GM23248 (cell line): ENCODE results near the gene ZFP62. TPM values are rescaled to one million over a fixed set of nuclear protein-coding genes. Genes with fewer than 3 reads are reported as not detected.
A peak's percentile ranks its signal among the peaks of the same experiment; 100 is the strongest.

ENCODE experiments used
- DNase-seq: peaks from one replicate; pipeline ENCODE4 v3.0.0-alpha.2; 2015
- H2AFZ ChIP-seq: fragments of 200-600 bp; sonication (generic); 2 replicates; pipeline ENCODE4 v1.6.1; 2016; ENCODE audit warnings: antibody characterized with exemption
- H3F3A ChIP-seq: fragments of 200-600 bp; sonication (generic); 2 replicates; pipeline ENCODE4 v1.6.1; 2016; ENCODE audit warnings: mild to moderate bottlenecking, antibody characterized with exemption, mixed run types; ENCODE audit not compliant: insufficient read depth
- H3K27ac ChIP-seq: fragments of 200-600 bp; sonication (generic); 2 replicates; pipeline ENCODE4 v1.5.1; 2016; ENCODE audit warnings: mild to moderate bottlenecking
- H3K27me3 ChIP-seq: fragments of 200-600 bp; sonication (generic); replicated peaks from 2 replicates; pipeline ENCODE4 v1.6.1; 2016; ENCODE audit warnings: mild to moderate bottlenecking; ENCODE audit not compliant: insufficient read depth
- H3K36me3 ChIP-seq: fragments of 200-600 bp; sonication (generic); 2 replicates; pipeline ENCODE4 v1.6.1; 2016; ENCODE audit warnings: low read depth, mild to moderate bottlenecking
- H3K4me1 ChIP-seq: fragments of 200-600 bp; sonication (generic); 2 replicates; pipeline ENCODE4 v1.6.1; 2016; ENCODE audit warnings: mild to moderate bottlenecking; ENCODE audit not compliant: insufficient read depth
- H3K4me2 ChIP-seq: fragments of 200-600 bp; sonication (generic); one replicate; pipeline ENCODE4 v1.6.1; 2016; ENCODE audit warnings: mild to moderate bottlenecking; ENCODE audit not compliant: unreplicated experiment
- H3K4me3 ChIP-seq: fragments of 200-600 bp; sonication (generic); 2 replicates; pipeline ENCODE4 v1.5.1; 2016; ENCODE audit warnings: mild to moderate bottlenecking
- H3K79me2 ChIP-seq: fragments of 200-600 bp; sonication (generic); 2 replicates; pipeline ENCODE4 v1.6.1; 2016; ENCODE audit warnings: mild to moderate bottlenecking; ENCODE audit not compliant: insufficient read depth
- H3K9ac ChIP-seq: fragments of 200-600 bp; sonication (generic); 2 replicates; pipeline ENCODE4 v1.6.1; 2016; ENCODE audit warnings: mild to moderate bottlenecking
- H3K9me2 ChIP-seq: fragments of 200-600 bp; sonication (generic); 2 replicates; pipeline ENCODE4 v1.6.1; 2016; ENCODE audit warnings: mixed run types, mild to moderate bottlenecking, moderate library complexity; ENCODE audit not compliant: insufficient read depth
- H3K9me3 ChIP-seq: fragments of 200-600 bp; sonication (generic); one replicate; pipeline ENCODE4 v1.6.1; 2017; ENCODE audit warnings: low read depth
- H4K20me1 ChIP-seq: fragments of 200-600 bp; sonication (generic); 2 replicates; pipeline ENCODE4 v1.6.0; 2016; ENCODE audit not compliant: insufficient read depth
- EZH2 ChIP-seq: fragments of 200-600 bp; sonication (generic); IDR thresholded peaks from 2 replicates; pipeline ENCODE4 v1.6.1; 2018; ENCODE audit warnings: antibody characterized with exemption, mild to moderate bottlenecking; ENCODE audit not compliant: insufficient read depth, poor library complexity, severe bottlenecking
- EZH2phosphoT487 ChIP-seq: fragments of 200-600 bp; sonication (generic); IDR thresholded peaks from 2 replicates; pipeline ENCODE4 v1.6.1; 2018; ENCODE audit warnings: antibody characterized with exemption, moderate library complexity, mild to moderate bottlenecking, low read depth; ENCODE audit not compliant: insufficient read depth
- WGBS, 2 experiments: methylation state at CpG; one replicate each; pipeline ENCODE4 v1.1.6; 2015 to 2017; ENCODE audit warnings: low lambda C conversion rate in 2 of 2, low coverage in 1 of 2; ENCODE audit errors: missing lambda C conversion rate in 2 of 2; 5-methylcytosine and 5-hydroxymethylcytosine counted together
- in situ Hi-C: fragments of 300-500 bp; cut with MboI; formaldehyde crosslinking; loops from 2 replicates; pipeline ENCODE4 v1.15.0; 2020
- polyA plus RNA-seq: library from polyadenylated mRNA; unstranded; fragments of >200 nt; fragmentation: Nextera tagmentation; extraction: Ambion mirVana; gene quantifications from 2 replicates; pipeline ENCODE4 v1.2.1, GENCODE V29; 2016
- total RNA-seq: library from RNA; depleted of rRNA; stranded (reverse); fragments of >200 nt; shearing (Covaris generic); gene quantifications from 2 replicates; pipeline ENCODE4 v1.2.3, GENCODE V29; 2014

ZFP62 gene
- total and polyA plus RNA-seq, 2 experiments from 2014 or later, result 13.0 to 13.6 TPM

GRCh38 chr5:180825768-180826525 lies 35.1 kb downstream of the ZFP62 start:
- no peak overlapping the region for H3K27ac ChIP-seq

GRCh38 chr5:180824630-180825476 lies 36.2 kb downstream of the ZFP62 start:
- 21 to 29% methylated on average over 10 of the region's 10 CpGs for WGBS, 2 experiments

More at GRCh38 chr5:180825768-180826525, 35.1 kb downstream of the ZFP62 start:
- H3K27me3 ChIP-seq, result no peaks in the 10 kb centered on the region
- H3K79me2 ChIP-seq, result peaks cover 13% of the 10 kb centered on the region
- peak; percentile 76 for DNase-seq
- H3K4me1 ChIP-seq, result peaks cover 9% of the 10 kb centered on the region; the same call in 1 of the 2 replicates
- no peaks in the 10 kb centered on the region for H3K36me3 ChIP-seq
- 55 to 69% methylated on average over 3 of the region's 3 CpGs for WGBS, 2 experiments
- H3K4me2 ChIP-seq, result no peak overlapping the region
- peaks cover 16% of the 10 kb centered on the region for H3F3A ChIP-seq
- no peaks in the 10 kb centered on the region for H3K9me2 ChIP-seq
- no peaks in the 10 kb centered on the region for H4K20me1 ChIP-seq
- no peaks in the 10 kb centered on the region for H3K9me3 ChIP-seq
- no peak overlapping the region for H3K4me3 ChIP-seq
- no peak overlapping the region for H3K9ac ChIP-seq
- H2AFZ ChIP-seq, result no peak overlapping the region
- in situ Hi-C loops, result no loop called here
- TF ChIP-seq EZH2phosphoT487, result no peak

GRCh38 chr5:180823940-180824629 lies 37.0 kb downstream of the ZFP62 start:
- H3K4me3 ChIP-seq, result no peak overlapping the region
- DNase-seq, result no peak
- H3K4me1 ChIP-seq, result peaks cover 9% of the 10 kb centered on the region; the same call in 1 of the 2 replicates
- H3K4me2 ChIP-seq, result no peak overlapping the region
- no peaks in the 10 kb centered on the region for H3K79me2 ChIP-seq
- TF ChIP-seq EZH2 (no peak), EZH2phosphoT487 (no peak)
- 47 to 54% methylated on average over 6 of the region's 6 CpGs for WGBS, 2 experiments
- H3K9ac ChIP-seq, result no peak overlapping the region
- H3F3A ChIP-seq, result peaks cover 16% of the 10 kb centered on the region
- no peaks in the 10 kb centered on the region for H3K27me3 ChIP-seq
- 0 out of 2 replicates have a peak overlapping the region, but pooled peaks have one; percentile 15 for H2AFZ ChIP-seq
- H4K20me1 ChIP-seq, result no peaks in the 10 kb centered on the region
- in situ Hi-C loops, result no loop called here
- H3K9me3 ChIP-seq, result no peaks in the 10 kb centered on the region
- H3K36me3 ChIP-seq, result no peaks in the 10 kb centered on the region
- no peak overlapping the region for H3K27ac ChIP-seq
- no peaks in the 10 kb centered on the region for H3K9me2 ChIP-seq

More at GRCh38 chr5:180824630-180825476, 36.2 kb downstream of the ZFP62 start:
- Histone ChIP-seq H3K4me1 (peaks cover 9% of the 10 kb centered on the region; the same call in 1 of the 2 replicates), H2AFZ (0 out of 2 replicates have a peak overlapping the region, but pooled peaks have one; percentile 15), H3K4me2 (no peak overlapping the region), H3K27ac (no peak overlapping the region), H3K9ac (no peak overlapping the region), H3K79me2 (0 out of 2 replicates have a peak, but pooled peaks cover 2% of the 10 kb centered on the region), H3K9me3 (no peaks in the 10 kb centered on the region), H3K36me3 (no peaks in the 10 kb centered on the region), H3K4me3 (no peak overlapping the region), H3K27me3 (no peaks in the 10 kb centered on the region), H3F3A (peaks cover 16% of the 10 kb centered on the region), H4K20me1 (no peaks in the 10 kb centered on the region), H3K9me2 (no peaks in the 10 kb centered on the region)
- in situ Hi-C loops, result no loop called here
- TF ChIP-seq EZH2, result no peak
- no peak for TF ChIP-seq EZH2phosphoT487
- no peak for DNase-seq

GRCh38 chr5:180823346-180823745 lies 37.7 kb downstream of the ZFP62 start:
- Histone ChIP-seq H3K36me3 (no peaks in the 10 kb centered on the region), H3K4me2 (no peak overlapping the region), H3K27ac (no peak overlapping the region), H3K9me2 (no peaks in the 10 kb centered on the region), H3F3A (peaks cover 16% of the 10 kb centered on the region), H3K27me3 (no peaks in the 10 kb centered on the region), H2AFZ (no peak overlapping the region), H3K4me1 (peaks cover 9% of the 10 kb centered on the region; the same call in 1 of the 2 replicates), H3K4me3 (no peak overlapping the region), H3K9me3 (no peaks in the 10 kb centered on the region), H3K79me2 (no peaks in the 10 kb centered on the region), H4K20me1 (no peaks in the 10 kb centered on the region), H3K9ac (no peak overlapping the region)
- no peak for TF ChIP-seq EZH2
- TF ChIP-seq EZH2phosphoT487, result no peak
- no peak for DNase-seq
- WGBS, 2 experiments, result 64 to 70% methylated on average over 7 of the region's 7 CpGs
- in situ Hi-C loops, result no loop called here
